Testis (tissue), 3 donors: ENCODE data around the gene MYLK. TPM values are rescaled to one million over a fixed set of nuclear protein-coding genes. Genes with fewer than 3 reads are reported as not detected.

ENCODE experiments used
- DNase-seq: peaks from one replicate; pipeline ENCODE4 v3.0.0-alpha.2; 2019
- H3K27ac ChIP-seq, 2 donors: fragments of 200-600 bp; sonication (generic); one replicate each; pipeline ENCODE4 v1.5.1; 2019
- H3K27me3 ChIP-seq: fragments of 200-600 bp; sonication (generic); one replicate; pipeline ENCODE4 v1.5.1; 2019
- H3K36me3 ChIP-seq: fragments of 200-600 bp; sonication (generic); one replicate; pipeline ENCODE4 v1.5.1; 2017; ENCODE audit warnings: low read depth; ENCODE audit errors: missing control alignments
- H3K4me1 ChIP-seq: fragments of 200-600 bp; sonication (generic); one replicate; pipeline ENCODE4 v1.5.1; 2019
- H3K4me3 ChIP-seq, 2 donors: fragments of 200-600 bp; sonication (generic); one replicate each; pipeline ENCODE4 v1.5.1; 2017 to 2019
- H3K9me3 ChIP-seq: fragments of 200-600 bp; sonication (generic); one replicate; pipeline ENCODE4 v1.5.1; 2017
- POLR2A ChIP-seq: fragments of 450-650 bp; IDR thresholded peaks from one replicate; pipeline ENCODE4 v1.6.1; 2017; ENCODE audit warnings: antibody characterized with exemption, mild to moderate bottlenecking, moderate library complexity
- WGBS, 2 donors: methylation state at CpG; one replicate each; pipeline ENCODE4 v1.1.5; 2018; 5-methylcytosine and 5-hydroxymethylcytosine counted together
- intact Hi-C: fragments of 100-400 bp; cut with DNase I; formaldehyde crosslinking; loops from one replicate; pipeline ENCODE4 v1.15.1; 2023; ENCODE audit warnings: low total_unique reads
- polyA plus RNA-seq: library from polyadenylated mRNA; stranded (reverse); fragments of 350-450 nt; fragmentation: Illumina TruSeq; extraction: RNeasy Lipid Tissue Mini Kit (QIAGEN cat#74804); gene quantifications from one replicate; pipeline ENCODE4 v1.2.3, GENCODE V29; 2014; ENCODE audit warnings: low read depth, low replicate concordance; ENCODE audit not compliant: insufficient read depth
- small RNA-seq, 2 donors: library from RNA; depleted of rRNA; stranded (forward); fragments of <200 nt; gene quantifications; one replicate each; pipeline ENCODE3, GENCODE V24; 2016
- total RNA-seq, 2 donors: library from RNA; depleted of rRNA; stranded (reverse); fragments of >200 nt; gene quantifications; one replicate each; pipeline ENCODE4 v1.2.3, GENCODE V29; 2016
- TF ChIP-seq, protein P1 (sequence below), 3 experiments: fragments of 450-650 bp in 2 of 3; fragments of 200-600 bp in 1 of 3; sonication (generic) in 1 of 3; IDR thresholded peaks; one replicate each; pipeline ENCODE4 v1.5.1; 2016 to 2019; ENCODE audit warnings: antibody characterized with exemption in 3 of 3, mild to moderate bottlenecking in 2 of 3, moderate library complexity in 1 of 3

Gene MYLK
- total and polyA plus RNA-seq, 3 donors from 2014 or later = 130 to 168 (median 151) TPM

- no peaks in the 10 kb centered on the region for H3K36me3 ChIP-seq
- no peak for DNase-seq
- no peak overlapping the region for H3K27ac ChIP-seq
- TF ChIP-seq, protein P1, sequence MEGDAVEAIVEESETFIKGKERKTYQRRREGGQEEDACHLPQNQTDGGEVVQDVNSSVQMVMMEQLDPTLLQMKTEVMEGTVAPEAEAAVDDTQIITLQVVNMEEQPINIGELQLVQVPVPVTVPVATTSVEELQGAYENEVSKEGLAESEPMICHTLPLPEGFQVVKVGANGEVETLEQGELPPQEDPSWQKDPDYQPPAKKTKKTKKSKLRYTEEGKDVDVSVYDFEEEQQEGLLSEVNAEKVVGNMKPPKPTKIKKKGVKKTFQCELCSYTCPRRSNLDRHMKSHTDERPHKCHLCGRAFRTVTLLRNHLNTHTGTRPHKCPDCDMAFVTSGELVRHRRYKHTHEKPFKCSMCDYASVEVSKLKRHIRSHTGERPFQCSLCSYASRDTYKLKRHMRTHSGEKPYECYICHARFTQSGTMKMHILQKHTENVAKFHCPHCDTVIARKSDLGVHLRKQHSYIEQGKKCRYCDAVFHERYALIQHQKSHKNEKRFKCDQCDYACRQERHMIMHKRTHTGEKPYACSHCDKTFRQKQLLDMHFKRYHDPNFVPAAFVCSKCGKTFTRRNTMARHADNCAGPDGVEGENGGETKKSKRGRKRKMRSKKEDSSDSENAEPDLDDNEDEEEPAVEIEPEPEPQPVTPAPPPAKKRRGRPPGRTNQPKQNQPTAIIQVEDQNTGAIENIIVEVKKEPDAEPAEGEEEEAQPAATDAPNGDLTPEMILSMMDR (IDR thresholded peaks at IDR 0.05) = no peak
- no peak for TF ChIP-seq POLR2A
- H3K4me3 ChIP-seq = no peak overlapping the region
- no peaks in the 10 kb centered on the region for H3K27me3 ChIP-seq
- intact Hi-C loops = no loop called here
- no peaks in the 10 kb centered on the region for H3K9me3 ChIP-seq
- H3K4me1 ChIP-seq = peaks cover 9% of the 10 kb centered on the region
- WGBS, 2 donors = 95% methylated on average over 6 of the region's 6 CpGs
These were observed 320.1 kb downstream of the MYLK start for GRCh38 chr3:123564056-123564455.

- no peaks in the 10 kb centered on the region for H3K36me3 ChIP-seq
- intact Hi-C loops = no loop called here
- no peak for DNase-seq
- no peak for TF ChIP-seq POLR2A
- TF ChIP-seq, protein P1 (IDR thresholded peaks at IDR 0.05) = no peak
- H3K4me1 ChIP-seq = peaks cover 9% of the 10 kb centered on the region
- 91 to 96% methylated on average over 1 of the region's 1 CpG for WGBS, 2 donors
- no peak overlapping the region for H3K27ac ChIP-seq
- no peak overlapping the region for H3K4me3 ChIP-seq
- H3K9me3 ChIP-seq = no peaks in the 10 kb centered on the region
- H3K27me3 ChIP-seq = no peaks in the 10 kb centered on the region
These were observed 321.6 kb downstream of the MYLK start for GRCh38 chr3:123562547-123562946.

- TF ChIP-seq, protein P1 (IDR thresholded peaks at IDR 0.05) = no peak
- no peak for TF ChIP-seq POLR2A
- DNase-seq = no peak
- no peak overlapping the region for H3K27ac ChIP-seq
- peaks cover 9% of the 10 kb centered on the region for H3K4me1 ChIP-seq
- no peaks in the 10 kb centered on the region for H3K27me3 ChIP-seq
- H3K4me3 ChIP-seq = no peak overlapping the region
- H3K36me3 ChIP-seq = no peaks in the 10 kb centered on the region
- intact Hi-C loops = no loop called here
- 69 to 80% methylated on average over 2 of the region's 2 CpGs for WGBS, 2 donors
- H3K9me3 ChIP-seq = no peaks in the 10 kb centered on the region
These were observed 322.9 kb downstream of the MYLK start for GRCh38 chr3:123561188-123561587.

Small RNA genes within 50 kb of the gene (small RNA-seq; reads per million reads assigned to genes)
- gene RF00392 = 0 reads per million in 2 donors

Other genes starting within 250 kb of the MYLK start
- gene CCDC14, start 76.9 kb upstream of the MYLK start, total RNA-seq = 100 to 1,000 TPM in 1 of 2 donors, 10 to 100 TPM in 1; 63.7 to 101 TPM
- 33.3 TPM for gene CCDC14, start 76.9 kb upstream of the MYLK start, polyA plus RNA-seq
- gene ROPN1, start 107.8 kb upstream of the MYLK start, total RNA-seq = 100 to 1,000 TPM in 1 of 2 donors, 10 to 100 TPM in 1; 80.8 to 139 TPM
- gene ROPN1, start 107.8 kb upstream of the MYLK start, polyA plus RNA-seq = 374 TPM
- gene KALRN, start 149.0 kb upstream of the MYLK start, total RNA-seq = 10 to 100 TPM; 64.1 to 76.1 TPM
- 32.5 TPM for gene KALRN, start 149.0 kb upstream of the MYLK start, polyA plus RNA-seq